ENCODE results near the gene POR.

Gene POR

DNA sequence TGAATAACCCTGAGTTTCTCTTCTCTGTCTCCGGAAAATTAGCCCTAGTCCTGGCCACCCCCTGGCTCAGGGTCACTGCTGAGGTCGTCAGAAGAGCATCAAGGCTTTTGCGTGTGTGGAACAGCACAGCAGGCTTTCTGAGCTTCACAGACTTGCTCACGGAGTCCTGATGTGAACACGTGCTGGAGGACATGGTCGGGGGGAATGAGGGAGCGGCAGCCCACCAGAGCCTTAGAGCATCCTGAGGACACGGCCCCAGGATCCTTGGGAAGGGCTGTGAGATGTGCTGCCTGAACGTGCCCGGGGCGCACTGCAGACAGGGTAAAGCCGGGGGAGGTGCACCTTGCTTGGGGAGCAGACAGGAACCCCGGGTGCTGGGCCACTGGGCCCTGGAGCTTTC is 50.7 kb downstream of the POR start:
- no peaks in the 10 kb centered on the region for H4K20me1 ChIP-seq (ENCODE audit: insufficient read depth, low read length)

GRCh38 chr7:75966190-75966961 is 51.4 kb downstream of the POR start:
- H3K27me3 ChIP-seq (ENCODE audit: low read depth, low read length), result no peaks in the 10 kb centered on the region
- no peak overlapping the region for H3K4me3 ChIP-seq (ENCODE audit: low read length)
- no peak for TF ChIP-seq CTCF (IDR thresholded peaks at IDR 0.05; ENCODE audit: low read depth, low read length)
- no peaks in the 10 kb centered on the region for H3K36me3 ChIP-seq (replicated peaks; ENCODE audit: low read depth, low read length)
- H3K9ac ChIP-seq (ENCODE audit: low read length), result no peak overlapping the region
- no peak overlapping the region for H2AFZ ChIP-seq (ENCODE audit: low read depth, low read length)
- no peaks in the 10 kb centered on the region for H4K20me1 ChIP-seq (ENCODE audit: insufficient read depth, low read length)
- no peak overlapping the region for H3K27ac ChIP-seq (ENCODE audit: low read length)
- H3K4me2 ChIP-seq (ENCODE audit: low read length), result no peak overlapping the region
- no peaks in the 10 kb centered on the region for H3K4me1 ChIP-seq (ENCODE audit: low read length)
- no peaks in the 10 kb centered on the region for H3K9me3 ChIP-seq (ENCODE audit: insufficient read depth, low read length)
- H3K79me2 ChIP-seq (ENCODE audit: low read length), result no peaks in the 10 kb centered on the region

More for the DNA sequence above, 50.7 kb downstream of the POR start:
- H3K4me3 ChIP-seq (ENCODE audit: low read length), result no peak overlapping the region
- no peaks in the 10 kb centered on the region for H3K27me3 ChIP-seq (ENCODE audit: low read depth, low read length)
- no peak overlapping the region for H3K9ac ChIP-seq (ENCODE audit: low read length)
- H3K79me2 ChIP-seq (ENCODE audit: low read length), result no peaks in the 10 kb centered on the region
- no peak overlapping the region for H3K4me2 ChIP-seq (ENCODE audit: low read length)
- H3K36me3 ChIP-seq (replicated peaks; ENCODE audit: low read depth, low read length), result no peaks in the 10 kb centered on the region
- H3K27ac ChIP-seq (ENCODE audit: low read length), result no peak overlapping the region
- no peaks in the 10 kb centered on the region for H3K4me1 ChIP-seq (ENCODE audit: low read length)
- no peak for TF ChIP-seq EZH2phosphoT487 (IDR thresholded peaks at IDR 0.05; ENCODE audit: low read depth)
- TF ChIP-seq CTCF (IDR thresholded peaks at IDR 0.05; ENCODE audit: low read depth, low read length), result no peak
- H3K9me3 ChIP-seq (ENCODE audit: insufficient read depth, low read length), result no peaks in the 10 kb centered on the region
- H2AFZ ChIP-seq (ENCODE audit: low read depth, low read length), result no peak overlapping the region

DNA sequence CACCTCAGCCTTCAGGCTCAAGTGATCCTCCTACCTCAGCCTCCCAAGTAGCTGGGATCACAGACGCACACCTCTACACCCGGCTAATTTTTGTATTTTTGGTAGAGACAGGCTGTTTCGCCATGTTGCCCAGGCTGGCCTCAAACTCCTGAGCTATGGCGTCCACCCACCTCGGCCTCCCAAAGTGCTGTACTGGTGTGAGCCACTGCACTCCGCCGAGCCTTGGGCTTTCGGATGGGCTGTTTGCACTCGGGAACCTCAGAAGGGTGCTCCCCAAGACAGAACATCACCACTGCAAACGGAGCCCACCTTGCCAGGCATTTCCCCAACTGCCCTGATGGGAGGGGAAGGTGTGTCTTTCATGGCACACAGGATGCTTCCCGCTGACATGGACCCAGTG is 52.1 kb downstream of the POR start:
- Histone ChIP-seq H3K27ac (ENCODE audit: low read length) (no peak overlapping the region), H3K79me2 (ENCODE audit: low read length) (no peaks in the 10 kb centered on the region), H2AFZ (ENCODE audit: low read depth, low read length) (no peak overlapping the region), H3K9me3 (ENCODE audit: insufficient read depth, low read length) (no peaks in the 10 kb centered on the region), H4K20me1 (ENCODE audit: insufficient read depth, low read length) (no peaks in the 10 kb centered on the region), H3K27me3 (ENCODE audit: low read depth, low read length) (no peaks in the 10 kb centered on the region), H3K4me1 (ENCODE audit: low read length) (no peaks in the 10 kb centered on the region), H3K9ac (ENCODE audit: low read length) (no peak overlapping the region), H3K4me2 (ENCODE audit: low read length) (no peak overlapping the region), H3K36me3 (replicated peaks; ENCODE audit: low read depth, low read length) (no peaks in the 10 kb centered on the region), H3K4me3 (ENCODE audit: low read length) (no peak overlapping the region)
- TF ChIP-seq CTCF (IDR thresholded peaks at IDR 0.05; ENCODE audit: low read depth, low read length) (no peak), EZH2phosphoT487 (IDR thresholded peaks at IDR 0.05; ENCODE audit: low read depth) (no peak)

DNA sequence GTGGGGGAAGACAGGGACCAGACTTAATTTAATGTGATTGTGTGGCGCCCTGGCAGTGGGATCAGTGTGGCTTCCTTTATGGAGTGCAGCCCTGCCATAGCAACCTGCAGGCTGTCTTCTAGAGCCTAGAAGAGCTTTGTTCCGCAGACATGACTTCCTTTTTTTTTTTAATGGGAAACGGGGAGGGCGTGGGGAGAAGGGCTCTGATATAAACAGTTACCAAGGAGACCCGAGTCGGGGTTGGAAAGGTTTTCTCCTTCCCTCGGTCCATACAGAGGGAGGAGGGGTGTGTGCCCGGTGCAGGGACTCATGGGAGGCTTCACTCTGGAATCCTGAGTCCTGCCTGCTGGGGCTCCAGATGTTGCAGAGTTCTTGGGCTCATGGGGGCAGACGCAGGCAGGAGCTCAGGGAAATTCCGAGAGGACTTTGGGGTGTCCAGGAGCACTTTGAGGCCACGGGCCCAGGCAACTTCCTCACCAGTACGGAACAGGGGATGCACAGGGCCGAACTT is 52.6 kb downstream of the POR start:
- no peak overlapping the region for H3K9ac ChIP-seq (ENCODE audit: low read length)
- no peaks in the 10 kb centered on the region for H3K9me3 ChIP-seq (ENCODE audit: insufficient read depth, low read length)
- no peak overlapping the region for H3K4me3 ChIP-seq (ENCODE audit: low read length)
- no peaks in the 10 kb centered on the region for H3K79me2 ChIP-seq (ENCODE audit: low read length)
- H3K4me1 ChIP-seq (ENCODE audit: low read length), result no peaks in the 10 kb centered on the region
- no peaks in the 10 kb centered on the region for H3K27me3 ChIP-seq (ENCODE audit: low read depth, low read length)
- H3K36me3 ChIP-seq (replicated peaks; ENCODE audit: low read depth, low read length), result peaks cover 4% of the 10 kb centered on the region
- H3K4me2 ChIP-seq (ENCODE audit: low read length), result no peak overlapping the region
- H2AFZ ChIP-seq (ENCODE audit: low read depth, low read length), result no peak overlapping the region
- TF ChIP-seq EZH2phosphoT487 (IDR thresholded peaks at IDR 0.05; ENCODE audit: low read depth), result no peak
- no peak for TF ChIP-seq CTCF (IDR thresholded peaks at IDR 0.05; ENCODE audit: low read depth, low read length)
- no peaks in the 10 kb centered on the region; the same call in 1 of the 2 replicates for H4K20me1 ChIP-seq (ENCODE audit: insufficient read depth, low read length)
- H3K27ac ChIP-seq (ENCODE audit: low read length), result no peak overlapping the region
